Gastrocnemius medialis (tissue), 4 donors: ENCODE measurements around the gene ADCY1. TPM values are rescaled to one million over a fixed set of nuclear protein-coding genes. Genes with fewer than 3 reads are reported as not detected.

Experiments used
- ATAC-seq, 2 donors: fragments of 150-250 bp; one replicate each; pipeline ENCODE4 v1.9.1; 2016
- DNase-seq, 2 donors: peaks; one replicate each; pipeline ENCODE4 v3.0.0-alpha.2; 2019
- H3K27ac ChIP-seq, 4 donors: fragments of 200-600 bp; sonication (generic); 1 replicate in 1 of 4; 2 replicates in 3 of 4; pipeline ENCODE4 v1.5.1; 2016 to 2018; ENCODE audit warnings: mild to moderate bottlenecking in 2 of 4, moderate library complexity in 1 of 4
- H3K27me3 ChIP-seq, 3 donors: fragments of 200-600 bp; sonication (generic) in 2 of 3; 1 replicate in 1 of 3; 2 replicates in 2 of 3; pipeline versions ENCODE4 v1.5.1 to v1.6.0; 2016 to 2019; ENCODE audit warnings: mild to moderate bottlenecking in 1 of 3, moderate library complexity in 1 of 3
- H3K36me3 ChIP-seq, 2 donors: fragments of 200-600 bp; sonication (generic) in 1 of 2; one replicate each; pipeline ENCODE4 v1.5.1; 2017 to 2018
- H3K4me1 ChIP-seq, 2 donors: fragments of 200-600 bp; sonication (generic) in 1 of 2; one replicate each; pipeline ENCODE4 v1.5.1; 2016 to 2017; ENCODE audit warnings: mild to moderate bottlenecking in 2 of 2
- H3K4me3 ChIP-seq, 4 donors: fragments of 200-600 bp; sonication (generic) in 3 of 4; 1 replicate in 1 of 4; 2 replicates in 3 of 4; pipeline ENCODE4 v1.5.1; 2016 to 2019; ENCODE audit warnings: mild to moderate bottlenecking in 2 of 4
- H3K9me3 ChIP-seq, 3 donors: fragments of 200-600 bp; sonication (generic) in 2 of 3; 1 replicate in 1 of 3; 2 replicates in 2 of 3; pipeline ENCODE4 v1.5.1; 2016 to 2019
- POLR2A ChIP-seq, 2 donors: fragments of 450-650 bp; IDR thresholded peaks; one replicate each; pipeline ENCODE4 v1.6.1; 2017; ENCODE audit warnings: antibody characterized with exemption in 2 of 2, mild to moderate bottlenecking in 2 of 2, moderate library complexity in 2 of 2
- in situ Hi-C, 4 donors: fragments of 200-750 bp; cut with MboI; loops; one replicate each; pipeline versions ENCODE4 v1.15.0 to v1.8.0; 2017; ENCODE audit warnings: low sequenced_read_pairs in 4 of 4
- intact Hi-C: fragments of 100-400 bp; cut with DNase I; formaldehyde crosslinking; loops from one replicate; pipeline ENCODE4 v1.15.1; 2023; ENCODE audit warnings: low total_unique reads
- total RNA-seq, 4 donors: library from RNA; depleted of rRNA; stranded (reverse); fragments of >200 nt; gene quantifications; one replicate each; pipeline versions ENCODE4 v1.1.0 to v1.2.3, GENCODE V29; 2016
- TF ChIP-seq, protein P1 (sequence below), 5 experiments: fragments of 450-650 bp in 3 of 5; fragments of 200-600 bp in 2 of 5; sonication (generic) in 2 of 5; IDR thresholded peaks in 4 of 5; conservative IDR thresholded peaks in 1 of 5; 1 replicate in 4 of 5; 2 replicates in 1 of 5; pipeline ENCODE4 v1.5.1; 2016 to 2019; ENCODE audit warnings: antibody characterized with exemption in 5 of 5, mild to moderate bottlenecking in 3 of 5, moderate library complexity in 3 of 5

Gene ADCY1
- total RNA-seq, 4 donors from 2014 or later: 0.42 to 3.5 (median 1.4) TPM

DNA sequence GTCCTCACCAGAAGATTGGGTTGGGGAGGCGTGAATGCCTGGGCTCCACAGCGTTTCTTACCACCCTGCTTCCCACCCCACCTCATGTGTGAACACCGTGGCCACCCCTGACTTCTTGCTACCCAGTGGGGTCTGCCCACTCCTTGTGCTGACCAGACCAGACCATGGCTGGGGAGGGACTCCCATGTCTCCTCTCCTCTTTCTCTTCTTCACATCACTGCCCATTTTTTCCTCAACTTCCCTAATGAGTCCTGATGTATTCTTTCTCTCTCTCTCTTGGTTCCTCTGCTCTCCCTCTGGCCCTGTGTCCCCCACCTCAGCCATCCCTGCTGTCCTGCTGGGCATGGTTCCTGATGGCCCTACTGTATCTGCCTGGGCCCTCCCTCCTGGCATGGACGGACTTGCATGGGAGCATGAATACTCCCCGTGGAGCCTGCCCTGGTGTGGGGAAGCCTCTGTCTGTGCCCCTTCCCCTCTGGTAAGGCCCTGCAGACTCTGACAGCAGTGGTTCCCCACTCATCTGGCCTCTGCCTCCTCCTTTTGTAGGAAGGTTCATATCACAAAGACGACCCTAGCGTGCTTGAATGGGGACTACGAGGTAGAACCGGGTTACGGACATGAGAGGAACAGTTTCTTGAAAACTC is 85.5 kb downstream of the ADCY1 start:
- intact Hi-C loops: no loop called here
- ATAC-seq (no peak), DNase-seq (no peak)
- Histone ChIP-seq H3K4me1 (no peaks in the 10 kb centered on the region), H3K36me3 (no peaks in the 10 kb centered on the region), H3K9me3 (no peaks in the 10 kb centered on the region), H3K27me3 (no peaks in the 10 kb centered on the region), H3K4me3 (no peak overlapping the region), H3K27ac (no peak overlapping the region)
- TF ChIP-seq, protein P1, sequence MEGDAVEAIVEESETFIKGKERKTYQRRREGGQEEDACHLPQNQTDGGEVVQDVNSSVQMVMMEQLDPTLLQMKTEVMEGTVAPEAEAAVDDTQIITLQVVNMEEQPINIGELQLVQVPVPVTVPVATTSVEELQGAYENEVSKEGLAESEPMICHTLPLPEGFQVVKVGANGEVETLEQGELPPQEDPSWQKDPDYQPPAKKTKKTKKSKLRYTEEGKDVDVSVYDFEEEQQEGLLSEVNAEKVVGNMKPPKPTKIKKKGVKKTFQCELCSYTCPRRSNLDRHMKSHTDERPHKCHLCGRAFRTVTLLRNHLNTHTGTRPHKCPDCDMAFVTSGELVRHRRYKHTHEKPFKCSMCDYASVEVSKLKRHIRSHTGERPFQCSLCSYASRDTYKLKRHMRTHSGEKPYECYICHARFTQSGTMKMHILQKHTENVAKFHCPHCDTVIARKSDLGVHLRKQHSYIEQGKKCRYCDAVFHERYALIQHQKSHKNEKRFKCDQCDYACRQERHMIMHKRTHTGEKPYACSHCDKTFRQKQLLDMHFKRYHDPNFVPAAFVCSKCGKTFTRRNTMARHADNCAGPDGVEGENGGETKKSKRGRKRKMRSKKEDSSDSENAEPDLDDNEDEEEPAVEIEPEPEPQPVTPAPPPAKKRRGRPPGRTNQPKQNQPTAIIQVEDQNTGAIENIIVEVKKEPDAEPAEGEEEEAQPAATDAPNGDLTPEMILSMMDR (IDR thresholded peaks at IDR 0.05 in 4 of 5, conservative IDR thresholded peaks at IDR 0.05 in 1 of 5): no peak
- no peak for TF ChIP-seq POLR2A (IDR thresholded peaks at IDR 0.05)
- in situ Hi-C loops: loop anchor here in 1 of 4 donors (25.0 kb wide), 1 partner anchor 203 kb away; the partner anchor contains the start of gene CCDC201

DNA sequence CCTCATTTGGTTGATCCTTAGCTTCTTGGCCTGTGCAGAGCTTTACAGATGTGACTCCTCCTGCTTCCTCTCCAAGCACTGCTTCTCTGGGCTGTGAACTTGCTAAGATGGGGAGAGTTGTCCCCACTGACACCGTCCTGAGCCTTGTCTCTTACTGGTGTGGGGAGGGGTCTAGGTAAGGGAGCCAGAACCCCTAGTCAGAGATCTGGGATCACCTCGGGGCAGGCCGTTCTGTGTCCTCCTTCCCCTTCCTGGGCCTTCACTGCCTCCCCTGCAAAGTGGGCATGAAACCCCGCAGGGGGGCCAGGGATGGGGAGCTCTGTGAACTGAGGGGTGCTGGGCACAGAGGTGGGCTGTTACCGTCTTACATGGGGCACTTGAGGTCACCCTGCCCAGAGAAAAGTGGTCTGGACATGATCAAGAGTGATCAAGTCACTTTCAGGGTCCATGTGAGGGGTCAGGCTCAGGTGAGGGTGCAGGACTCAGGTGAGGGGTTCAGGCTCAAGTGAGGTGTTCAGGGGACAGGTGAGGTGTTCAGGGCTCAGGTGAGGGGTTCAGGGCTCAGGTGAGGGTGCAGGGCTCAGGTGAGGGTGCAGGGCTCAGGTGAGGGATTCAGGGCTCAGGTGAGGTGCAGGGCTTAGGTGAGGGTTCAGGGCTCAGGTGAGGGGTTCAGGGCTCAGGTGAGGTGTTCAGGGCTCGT is 86.2 kb downstream of the ADCY1 start:
- H3K4me1 ChIP-seq: no peaks in the 10 kb centered on the region
- ATAC-seq (no peak), DNase-seq (no peak)
- no peaks in the 10 kb centered on the region for H3K27me3 ChIP-seq
- no peaks in the 10 kb centered on the region for H3K36me3 ChIP-seq
- intact Hi-C loops: no loop called here
- TF ChIP-seq, protein P1 (IDR thresholded peaks at IDR 0.05 in 4 of 5, conservative IDR thresholded peaks at IDR 0.05 in 1 of 5): no peak
- TF ChIP-seq POLR2A (IDR thresholded peaks at IDR 0.05): no peak
- H3K4me3 ChIP-seq: no peak overlapping the region
- no peak overlapping the region for H3K27ac ChIP-seq
- in situ Hi-C loops: loop anchor here in 1 of 4 donors (25.0 kb wide), 1 partner anchor 202 kb away; the partner anchor contains the start of gene CCDC201
- no peaks in the 10 kb centered on the region for H3K9me3 ChIP-seq

- H3K27me3 ChIP-seq: no peaks in the 10 kb centered on the region
- H3K36me3 ChIP-seq: no peaks in the 10 kb centered on the region
- no peak for TF ChIP-seq POLR2A (IDR thresholded peaks at IDR 0.05)
- TF ChIP-seq, protein P1 (IDR thresholded peaks at IDR 0.05 in 4 of 5, conservative IDR thresholded peaks at IDR 0.05 in 1 of 5): no peak
- intact Hi-C loops: no loop called here
- in situ Hi-C loops: loop anchor here in 1 of 4 donors (25.0 kb wide), 1 partner anchor 201 kb away; the partner anchor contains the start of gene CCDC201
- no peaks in the 10 kb centered on the region for H3K4me1 ChIP-seq
- H3K4me3 ChIP-seq: no peak overlapping the region
- no peak overlapping the region for H3K27ac ChIP-seq
- no peaks in the 10 kb centered on the region for H3K9me3 ChIP-seq
- ATAC-seq (no peak), DNase-seq (no peak)
Observed at GRCh38 chr7:45660901-45661211, 86.7 kb downstream of the ADCY1 start.

DNA sequence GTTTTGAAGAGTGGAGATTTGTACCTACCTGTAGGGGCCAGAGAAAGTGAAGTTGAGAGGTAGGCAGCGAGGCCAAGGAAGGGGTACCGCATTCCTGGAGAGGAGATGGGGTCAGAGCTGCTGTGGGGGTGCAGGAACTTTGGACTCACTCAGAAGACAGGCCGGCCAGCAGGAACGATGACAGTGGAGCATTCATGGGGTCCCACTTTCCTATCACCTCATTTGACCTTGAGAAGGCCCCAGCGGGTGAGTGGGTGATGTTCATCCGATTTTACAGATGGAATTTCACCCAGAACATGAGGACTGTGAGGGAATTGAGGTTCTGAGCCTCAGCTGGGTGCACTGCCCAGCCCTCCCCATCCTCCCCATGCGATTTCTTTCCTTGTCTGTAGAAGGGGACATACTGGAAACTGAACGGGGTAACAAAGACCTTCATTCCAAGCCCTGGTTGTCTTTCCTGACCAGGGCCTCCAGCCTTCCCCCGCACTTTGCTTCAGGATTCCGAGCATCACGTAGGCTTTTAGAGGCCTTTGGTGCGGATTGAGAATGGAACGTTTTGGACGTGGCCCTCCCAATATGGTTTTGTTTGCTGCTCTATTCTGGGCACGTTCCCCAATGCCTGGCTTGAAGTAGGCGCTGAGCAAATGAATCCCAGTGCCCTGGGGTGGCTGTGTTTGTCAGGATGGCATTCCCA is 87.3 kb downstream of the ADCY1 start:
- no peaks in the 10 kb centered on the region for H3K9me3 ChIP-seq
- ATAC-seq (no peak), DNase-seq (no peak)
- no peak overlapping the region for H3K27ac ChIP-seq
- intact Hi-C loops: no loop called here
- no peaks in the 10 kb centered on the region for H3K4me1 ChIP-seq
- H3K4me3 ChIP-seq: no peak overlapping the region
- no peaks in the 10 kb centered on the region for H3K36me3 ChIP-seq
- H3K27me3 ChIP-seq: no peaks in the 10 kb centered on the region
- no peak for TF ChIP-seq POLR2A (IDR thresholded peaks at IDR 0.05)
- TF ChIP-seq, protein P1 (IDR thresholded peaks at IDR 0.05 in 4 of 5, conservative IDR thresholded peaks at IDR 0.05 in 1 of 5): no peak
- in situ Hi-C loops: loop anchor here in 1 of 4 donors (25.0 kb wide), 1 partner anchor 201 kb away; the partner anchor contains the start of gene CCDC201
